Measurements from ENCODE around the gene ADCY2. TPM values are rescaled to one million over a fixed set of nuclear protein-coding genes. Genes with fewer than 3 reads are reported as not detected.

Gene ADCY2
- total and polyA plus RNA-seq, 2 experiments from 2014 or later: 2.2 to 4.7 TPM

DNA sequence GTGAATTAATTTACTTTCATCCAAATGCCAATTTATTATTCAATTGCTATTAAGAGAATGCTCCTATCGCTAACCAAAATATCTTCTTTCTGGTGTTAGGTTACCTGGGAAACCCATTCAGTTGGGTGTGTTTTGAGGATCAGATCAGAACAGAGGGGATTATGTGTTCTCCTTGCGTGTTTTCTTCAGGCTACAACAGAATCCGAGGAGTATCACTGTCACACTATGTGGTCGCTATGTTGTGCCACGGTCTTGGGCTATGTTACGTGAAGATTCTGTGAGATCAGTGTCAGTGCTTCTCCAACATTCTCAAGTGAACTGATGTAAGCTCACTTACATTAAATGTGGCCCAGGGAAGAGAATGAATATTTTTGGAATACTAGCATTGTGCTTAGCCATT lies 39.0 kb downstream of the ADCY2 start:
- no peak for DNase-seq (ENCODE audit: low read depth in 1 of 2, low spot score in 1 of 2)
- H3K4me3 ChIP-seq: no peak overlapping the region
- H3K9me3 ChIP-seq (ENCODE audit: low read depth): no peaks in the 10 kb centered on the region
- no peaks in the 10 kb centered on the region for H3K36me3 ChIP-seq
- TF ChIP-seq CTCF (IDR thresholded peaks at IDR 0.05; ENCODE audit: low read depth, low read length): no peak
- H3K27me3 ChIP-seq: no peaks in the 10 kb centered on the region
- H3K27ac ChIP-seq: no peak overlapping the region
- no peaks in the 10 kb centered on the region for H3K4me1 ChIP-seq (ENCODE audit: low read depth)

DNA sequence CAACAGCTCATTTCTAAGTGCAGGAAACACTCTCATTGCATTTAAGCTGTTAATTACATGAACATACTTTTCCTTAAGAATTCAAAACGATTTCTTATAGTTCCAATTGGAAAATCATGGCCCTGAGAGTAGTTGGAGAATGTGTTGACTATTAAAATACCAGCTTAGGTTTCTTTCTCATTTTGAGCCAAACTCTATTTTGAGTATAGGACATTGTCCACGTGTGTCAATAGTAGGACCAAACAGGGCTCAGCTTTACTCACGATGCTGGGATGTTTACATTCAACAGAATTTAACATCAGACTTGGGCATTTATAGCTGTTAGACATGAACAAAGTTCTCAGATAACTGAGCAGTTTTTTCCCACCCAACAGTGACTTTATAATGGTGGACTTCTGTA lies 39.6 kb downstream of the ADCY2 start:
- H3K4me3 ChIP-seq: no peak overlapping the region
- no peaks in the 10 kb centered on the region for H3K9me3 ChIP-seq (ENCODE audit: low read depth)
- no peak overlapping the region for H3K27ac ChIP-seq
- TF ChIP-seq CTCF (IDR thresholded peaks at IDR 0.05; ENCODE audit: low read depth, low read length): no peak
- no peaks in the 10 kb centered on the region for H3K4me1 ChIP-seq (ENCODE audit: low read depth)
- no peaks in the 10 kb centered on the region for H3K27me3 ChIP-seq
- no peak for DNase-seq (ENCODE audit: low read depth in 1 of 2, low spot score in 1 of 2)
- H3K36me3 ChIP-seq: no peaks in the 10 kb centered on the region

DNA sequence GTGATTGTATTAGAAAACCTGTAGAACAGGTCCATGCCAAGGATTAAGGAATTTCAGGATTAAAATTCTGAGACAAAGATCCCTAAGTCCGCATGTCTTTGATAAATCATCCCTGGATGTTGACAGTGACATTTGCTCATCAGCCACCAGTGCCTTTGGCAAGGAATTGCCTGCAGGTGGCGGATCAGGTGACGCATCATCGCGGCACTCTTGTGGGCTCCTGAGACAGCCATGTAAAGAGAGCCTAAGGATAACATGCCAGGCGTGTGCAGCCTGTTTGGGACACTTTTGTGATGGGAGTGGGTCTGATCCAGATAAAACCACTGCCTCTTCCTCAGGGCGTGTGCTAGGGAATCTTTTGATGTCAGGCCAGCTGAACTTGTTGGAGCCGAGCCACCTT lies 40.6 kb downstream of the ADCY2 start:
- Histone ChIP-seq H3K27ac (no peak overlapping the region), H3K27me3 (no peaks in the 10 kb centered on the region), H3K4me3 (no peak overlapping the region), H3K36me3 (no peaks in the 10 kb centered on the region), H3K4me1 (ENCODE audit: low read depth) (no peaks in the 10 kb centered on the region), H3K9me3 (ENCODE audit: low read depth) (no peaks in the 10 kb centered on the region)
- DNase-seq (ENCODE audit: low read depth in 1 of 2, low spot score in 1 of 2): no peak
- TF ChIP-seq CTCF (IDR thresholded peaks at IDR 0.05; ENCODE audit: low read depth, low read length): no peak

DNA sequence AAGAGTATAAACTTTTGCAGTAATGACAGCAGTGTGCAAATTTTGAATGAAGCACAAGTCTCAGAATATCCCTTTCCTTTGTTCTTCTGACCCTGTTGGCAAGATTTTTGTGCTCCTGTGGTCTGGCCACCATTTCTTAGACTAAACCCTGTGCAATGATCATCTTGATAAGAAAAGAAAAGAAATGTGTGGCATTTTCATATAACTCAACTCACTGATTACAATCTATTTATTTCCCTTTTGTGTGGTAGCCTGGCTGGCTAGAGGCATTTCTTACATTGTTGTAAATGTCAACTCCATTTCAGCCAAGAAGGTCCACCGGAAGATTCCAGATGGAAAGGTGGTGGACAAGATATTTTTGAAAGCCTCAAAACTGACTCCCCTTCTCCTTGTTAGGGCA lies 41.9 kb downstream of the ADCY2 start:
- H3K4me1 ChIP-seq (ENCODE audit: low read depth): no peaks in the 10 kb centered on the region

GRCh38 chr5:7445068-7445467 lies 49.1 kb downstream of the ADCY2 start:
- TF ChIP-seq CTCF (IDR thresholded peaks at IDR 0.05; ENCODE audit: low read depth, low read length): no peak
- H3K36me3 ChIP-seq: no peaks in the 10 kb centered on the region
- no peaks in the 10 kb centered on the region for H3K4me1 ChIP-seq (ENCODE audit: low read depth)
- no peaks in the 10 kb centered on the region for H3K9me3 ChIP-seq (ENCODE audit: low read depth)
- DNase-seq (ENCODE audit: low read depth in 1 of 2, low spot score in 1 of 2): no peak
- H3K4me3 ChIP-seq: no peak overlapping the region
- H3K27me3 ChIP-seq: no peaks in the 10 kb centered on the region
- no peak overlapping the region for H3K27ac ChIP-seq

More for the DNA sequence above, 41.9 kb downstream of the ADCY2 start:
- TF ChIP-seq CTCF (IDR thresholded peaks at IDR 0.05; ENCODE audit: low read depth, low read length): no peak
- no peak for DNase-seq (ENCODE audit: low read depth in 1 of 2, low spot score in 1 of 2)
- Histone ChIP-seq H3K27me3 (no peaks in the 10 kb centered on the region), H3K27ac (no peak overlapping the region), H3K9me3 (ENCODE audit: low read depth) (no peaks in the 10 kb centered on the region), H3K4me3 (no peak overlapping the region), H3K36me3 (no peaks in the 10 kb centered on the region)

GRCh38 chr5:7445831-7446230 lies 49.9 kb downstream of the ADCY2 start:
- Histone ChIP-seq H3K27ac (no peak overlapping the region), H3K4me1 (ENCODE audit: low read depth) (no peaks in the 10 kb centered on the region), H3K27me3 (no peaks in the 10 kb centered on the region), H3K36me3 (no peaks in the 10 kb centered on the region), H3K9me3 (ENCODE audit: low read depth) (no peaks in the 10 kb centered on the region), H3K4me3 (no peak overlapping the region)
- no peak for TF ChIP-seq CTCF (IDR thresholded peaks at IDR 0.05; ENCODE audit: low read depth, low read length)
- DNase-seq (ENCODE audit: low read depth in 1 of 2, low spot score in 1 of 2): no peak

Data from cardiac muscle cell (in vitro differentiated cells and primary cell).